Esophagus muscularis mucosa (tissue), 4 donors: Measurements from ENCODE around the gene TMEM86B. TPM values are rescaled to one million over a fixed set of nuclear protein-coding genes. Genes with fewer than 3 reads are reported as not detected.

Experiments used
- DNase-seq: peaks from one replicate; pipeline ENCODE4 v3.0.0-alpha.2; 2017; ENCODE audit errors: extremely low spot score
- H3K27ac ChIP-seq, 4 donors: fragments of 200-600 bp; sonication (generic); replicated peaks in 1 of 4; 1 replicate in 3 of 4; 2 replicates in 1 of 4; pipeline ENCODE4 v1.5.1; 2016 to 2019; ENCODE audit warnings: mild to moderate bottlenecking in 1 of 4
- H3K27me3 ChIP-seq, 4 donors: fragments of 200-600 bp; sonication (generic); one replicate each; pipeline versions ENCODE4 v1.5.1 to v1.6.0; 2016 to 2019
- H3K36me3 ChIP-seq, 4 donors: fragments of 200-600 bp; sonication (generic); one replicate each; pipeline ENCODE4 v1.5.1; 2016 to 2019
- H3K4me1 ChIP-seq, 4 donors: fragments of 200-600 bp; sonication (generic); one replicate each; pipeline ENCODE4 v1.5.1; 2016 to 2019
- H3K4me3 ChIP-seq, 4 donors: fragments of 200-600 bp; sonication (generic); 1 replicate in 2 of 4; 2 replicates in 2 of 4; pipeline ENCODE4 v1.5.1; 2016 to 2019; ENCODE audit warnings: mild to moderate bottlenecking in 4 of 4, moderate library complexity in 1 of 4
- H3K9me3 ChIP-seq, 4 donors: fragments of 200-600 bp; sonication (generic); 1 replicate in 3 of 4; 2 replicates in 1 of 4; pipeline ENCODE4 v1.5.1; 2016 to 2019
- CTCF ChIP-seq, 3 experiments: fragments of 200-600 bp in 2 of 3; fragments of 450-650 bp in 1 of 3; sonication (generic) in 2 of 3; IDR thresholded peaks; one replicate each; pipeline ENCODE4 v1.5.1; 2017 to 2019; ENCODE audit warnings: antibody characterized with exemption in 3 of 3, mild to moderate bottlenecking in 2 of 3, moderate library complexity in 1 of 3
- EP300 ChIP-seq: sonication (generic); formaldehyde crosslinking; IDR thresholded peaks from one replicate; pipeline ENCODE4 v1.6.1; 2017; ENCODE audit warnings: antibody characterized with exemption
- POLR2A ChIP-seq: fragments of 450-650 bp; IDR thresholded peaks from one replicate; pipeline ENCODE4 v1.6.1; 2017; ENCODE audit warnings: antibody characterized with exemption, moderate library complexity, mild to moderate bottlenecking, low read depth
- POLR2AphosphoS5 ChIP-seq, 2 donors: sonication (generic); formaldehyde crosslinking; IDR thresholded peaks; one replicate each; pipeline ENCODE4 v1.6.1; 2017; ENCODE audit warnings: antibody characterized with exemption in 2 of 2
- WGBS: methylation state at CpG from one replicate; pipeline ENCODE4 v1.1.5; 2018; 5-methylcytosine and 5-hydroxymethylcytosine counted together
- intact Hi-C: fragments of 100-400 bp; cut with DNase I; formaldehyde crosslinking; loops from one replicate; pipeline ENCODE4 v1.15.1; 2023
- total RNA-seq, 4 donors: library from RNA; depleted of rRNA; stranded (reverse); fragments of >200 nt; gene quantifications; one replicate each; pipeline versions ENCODE4 v1.1.0 to v1.2.1, GENCODE V29; 2016

TMEM86B gene
- total RNA-seq, 4 donors from 2014 or later = 1.7 to 2.8 (median 2.4) TPM

GRCh38 chr19:55224038-55224665, 4.4 kb downstream of the TMEM86B start:
- peaks cover 0 to 8% (median 0%) of the 10 kb centered on the region in 4 donors for H3K4me1 ChIP-seq
- WGBS = 72% methylated on average over 21 of the region's 26 CpGs
- H3K27ac ChIP-seq = no peak overlapping the region
- TF ChIP-seq POLR2AphosphoS5 (IDR thresholded peaks at IDR 0.05) (no peak), EP300 (no peak), CTCF (IDR thresholded peaks at IDR 0.05) (no peak), POLR2A (no peak)
- intact Hi-C loops = no loop called here
- no peak overlapping the region for H3K4me3 ChIP-seq
- H3K27me3 ChIP-seq = no peaks in the 10 kb centered on the region
- DNase-seq = no peak
- H3K9me3 ChIP-seq = peaks cover 0 to 7% (median 0%) of the 10 kb centered on the region in 4 donors
- peaks cover under 1 to 38% (median 35%) of the 10 kb centered on the region in 4 donors for H3K36me3 ChIP-seq

GRCh38 chr19:55223291-55224037, 5.1 kb downstream of the TMEM86B start:
- TF ChIP-seq CTCF (IDR thresholded peaks at IDR 0.05) (no peak), POLR2AphosphoS5 (IDR thresholded peaks at IDR 0.05) (no peak), POLR2A (no peak), EP300 (no peak)
- no peak for DNase-seq
- Histone ChIP-seq H3K36me3 (peaks cover 0 to 31% (median 28%) of the 10 kb centered on the region in 4 donors), H3K27me3 (no peaks in the 10 kb centered on the region), H3K4me1 (peaks cover 0 to 3% (median 0%) of the 10 kb centered on the region in 4 donors), H3K9me3 (peaks cover 0 to 7% (median 0%) of the 10 kb centered on the region in 4 donors), H3K27ac (no peak overlapping the region), H3K4me3 (no peak overlapping the region)
- intact Hi-C loops = no loop called here
- WGBS = 89% methylated on average over 14 of the region's 17 CpGs

- no peak for DNase-seq
- TF ChIP-seq CTCF (IDR thresholded peaks at IDR 0.05) (no peak), POLR2AphosphoS5 (IDR thresholded peaks at IDR 0.05) (no peak)
- Histone ChIP-seq H3K4me3 (no peak overlapping the region), H3K27ac (no peak overlapping the region), H3K4me1 (peaks cover 5 to 15% (median 14%) of the 10 kb centered on the region in 4 donors), H3K9me3 (peaks cover 0 to 7% (median 0%) of the 10 kb centered on the region in 4 donors), H3K27me3 (peaks cover 0 to 17% (median 2%) of the 10 kb centered on the region in 4 donors), H3K36me3 (peaks cover 0 to 4% (median 2%) of the 10 kb centered on the region in 4 donors)
- 80% methylated on average over 9 of the region's 9 CpGs for WGBS
- intact Hi-C loops = no loop called here
Observed at GRCh38 chr19:55220525-55220924, 8.0 kb downstream of the TMEM86B start.

GRCh38 chr19:55216461-55217198, 11.9 kb downstream of the TMEM86B start:
- 7% methylated on average over 28 of the region's 36 CpGs for WGBS
- intact Hi-C loops = loop anchor here (5.0 kb wide), 1 partner anchor 41 kb away; the partner anchor contains the start of gene PPP6R1
- peak overlapping the region in 3 of 4 donors; percentile 31 to 50 (median 46) for H3K27ac ChIP-seq
- peaks cover 0 to 56% (median 2%) of the 10 kb centered on the region in 4 donors for H3K27me3 ChIP-seq
- H3K4me3 ChIP-seq = peak overlapping the region; percentile 34 to 51 (median 46)
- TF ChIP-seq POLR2A (peak; percentile 32), CTCF (IDR thresholded peaks at IDR 0.05) (no peak), EP300 (no peak), POLR2AphosphoS5 (IDR thresholded peaks at IDR 0.05) (peak; percentile 43 to 62)
- peaks cover 0 to 19% (median 7%) of the 10 kb centered on the region in 4 donors for H3K9me3 ChIP-seq
- DNase-seq = no peak
- peaks cover 5 to 15% (median 14%) of the 10 kb centered on the region in 4 donors for H3K4me1 ChIP-seq
- H3K36me3 ChIP-seq = no peaks in the 10 kb centered on the region
